ENCODE measurements around the gene OR10K2. TPM values are rescaled to one million over a fixed set of nuclear protein-coding genes. Genes with fewer than 3 reads are reported as not detected.

OR10K2 gene
- not detected for total RNA-seq
- not detected for polyA plus RNA-seq
- total RNA-seq = not detected

GRCh38 chr1:158426137-158426536, at the start of gene OR10K2:
Gene OR10K2 (minus strand): TSS chr1:158426237. CDS start chr1:158420866, 5,371 bp downstream.
- Mint-ChIP-seq H3K27ac (no peak within 1 kb of the TSS), H3K9me3 (peaks cover 0 to 30% (median 7%) of the 10 kb centered on the region in 11 donors), H3K4me3 (no peak within 1 kb of the TSS), H3K27me3 (peaks cover 3 to 43% (median 21%) of the 10 kb centered on the region in 5 donors), H3K36me3 (peaks cover 0 to 4% (median 0%) of the 10 kb centered on the region in 5 donors), H3K4me1 (no peaks in the 10 kb centered on the region)
- ATAC-seq (no peak), DNase-seq (no peak)
- intact Hi-C loops (cut with micrococcal nuclease) = no loop called here
- Histone ChIP-seq H3K27ac (ENCODE audit: low read depth, low read length) (no peak within 1 kb of the TSS), H3K9me3 (ENCODE audit: control insufficient read depth in 2 of 3, low read length in 3 of 3) (no peaks in the 10 kb centered on the region), H3K4me1 (ENCODE audit: control insufficient read depth in 2 of 2, insufficient read depth in 2 of 2, low read length in 2 of 2) (no peaks in the 10 kb centered on the region), H3K4me3 (ENCODE audit: low read length) (no peak within 1 kb of the TSS), H3K27me3 (ENCODE audit: control insufficient read depth in 2 of 2, insufficient read depth in 2 of 2, low read length in 2 of 2) (peaks cover 0 to 3% of the 10 kb centered on the region in 2 donors), H3K36me3 (ENCODE audit: control insufficient read depth in 2 of 3, insufficient read depth in 3 of 3, low read length in 3 of 3) (no peaks in the 10 kb centered on the region)
- POLR2A ChIA-PET = no interaction called here
- CTCF ChIA-PET = no interaction called here

- no peaks in the 10 kb centered on the region for H3K27me3 ChIP-seq (ENCODE audit: control insufficient read depth in 2 of 2, insufficient read depth in 2 of 2, low read length in 2 of 2)
- H3K27me3 Mint-ChIP-seq = peaks cover 6 to 16% (median 15%) of the 10 kb centered on the region in 5 donors
- H3K27ac ChIP-seq (ENCODE audit: low read depth, low read length) = no peak within 1 kb of the TSS
- H3K36me3 ChIP-seq (ENCODE audit: control insufficient read depth in 2 of 3, insufficient read depth in 3 of 3, low read length in 3 of 3) = no peaks in the 10 kb centered on the region
- H3K9me3 Mint-ChIP-seq = peaks cover 0 to 2% (median 0%) of the 10 kb centered on the region in 11 donors
- no peaks in the 10 kb centered on the region for H3K4me1 ChIP-seq (ENCODE audit: control insufficient read depth in 2 of 2, insufficient read depth in 2 of 2, low read length in 2 of 2)
- no peak within 1 kb of the TSS for H3K27ac Mint-ChIP-seq
- no peaks in the 10 kb centered on the region for H3K9me3 ChIP-seq (ENCODE audit: control insufficient read depth in 2 of 3, low read length in 3 of 3)
- intact Hi-C loops (cut with micrococcal nuclease) = no loop called here
- CTCF ChIA-PET = no interaction called here
- H3K4me3 ChIP-seq (ENCODE audit: low read length) = no peak within 1 kb of the TSS
- H3K36me3 Mint-ChIP-seq = no peaks in the 10 kb centered on the region
- POLR2A ChIA-PET = no interaction called here
- DNase-seq = no peak
- H3K4me3 Mint-ChIP-seq = no peak within 1 kb of the TSS
- no peak for ATAC-seq
- peaks cover 0 to 1% (median 0%) of the 10 kb centered on the region in 7 donors for H3K4me1 Mint-ChIP-seq
These were observed 45.9 kb upstream of the OR10K2 start, which contains the start of gene OR10R2 for GRCh38 chr1:158471920-158472319. Gene OR10R2 (plus strand): TSS chr1:158472220. CDS start chr1:158472326, 106 bp downstream.

GRCh38 chr1:158461534-158461933, 35.5 kb upstream of the OR10K2 start, which contains the start of gene OR10K1:
Gene OR10K1 (plus strand): TSS chr1:158461834. CDS start chr1:158465562, 3,728 bp downstream.
- peaks cover 0 to 5% (median 0%) of the 10 kb centered on the region in 7 donors for H3K4me1 Mint-ChIP-seq
- CTCF ChIA-PET = no interaction called here
- POLR2A ChIA-PET = no interaction called here
- H3K27me3 Mint-ChIP-seq = peaks cover 5 to 16% (median 14%) of the 10 kb centered on the region in 5 donors
- H3K36me3 Mint-ChIP-seq = no peaks in the 10 kb centered on the region
- H3K9me3 Mint-ChIP-seq = peaks cover 0 to 3% (median 0%) of the 10 kb centered on the region in 11 donors
- Histone ChIP-seq H3K27me3 (ENCODE audit: control insufficient read depth in 2 of 2, insufficient read depth in 2 of 2, low read length in 2 of 2) (no peaks in the 10 kb centered on the region), H3K36me3 (ENCODE audit: control insufficient read depth in 2 of 3, insufficient read depth in 3 of 3, low read length in 3 of 3) (no peaks in the 10 kb centered on the region), H3K9me3 (ENCODE audit: control insufficient read depth in 2 of 3, low read length in 3 of 3) (no peaks in the 10 kb centered on the region), H3K4me1 (ENCODE audit: control insufficient read depth in 2 of 2, insufficient read depth in 2 of 2, low read length in 2 of 2) (no peaks in the 10 kb centered on the region), H3K27ac (ENCODE audit: low read depth, low read length) (no peak within 1 kb of the TSS), H3K4me3 (ENCODE audit: low read length) (no peak within 1 kb of the TSS)
- no peak within 1 kb of the TSS for H3K27ac Mint-ChIP-seq
- intact Hi-C loops (cut with micrococcal nuclease) = no loop called here
- no peak within 1 kb of the TSS for H3K4me3 Mint-ChIP-seq
- ATAC-seq (no peak), DNase-seq (no peak)

GRCh38 chr1:158458263-158458662, 32.2 kb upstream of the OR10K2 start:
- ATAC-seq (no peak), DNase-seq (no peak)
- no peak overlapping the region for H3K27ac Mint-ChIP-seq
- no peaks in the 10 kb centered on the region for H3K4me1 Mint-ChIP-seq
- peaks cover 0 to 5% (median 0%) of the 10 kb centered on the region in 11 donors for H3K9me3 Mint-ChIP-seq
- ChIA-PET CTCF (no interaction called here), POLR2A (no interaction called here)
- H3K36me3 Mint-ChIP-seq = no peaks in the 10 kb centered on the region
- no peak overlapping the region for H3K4me3 ChIP-seq (ENCODE audit: low read length)
- H3K9me3 ChIP-seq (ENCODE audit: control insufficient read depth in 2 of 3, low read length in 3 of 3) = no peaks in the 10 kb centered on the region
- no peaks in the 10 kb centered on the region for H3K4me1 ChIP-seq (ENCODE audit: control insufficient read depth in 2 of 2, insufficient read depth in 2 of 2, low read length in 2 of 2)
- H3K27me3 ChIP-seq (ENCODE audit: control insufficient read depth in 2 of 2, insufficient read depth in 2 of 2, low read length in 2 of 2) = no peaks in the 10 kb centered on the region
- peaks cover 5 to 28% (median 27%) of the 10 kb centered on the region in 5 donors for H3K27me3 Mint-ChIP-seq
- no peak overlapping the region for H3K4me3 Mint-ChIP-seq
- intact Hi-C loops (cut with micrococcal nuclease) = no loop called here
- H3K36me3 ChIP-seq (ENCODE audit: control insufficient read depth in 2 of 3, insufficient read depth in 3 of 3, low read length in 3 of 3) = no peaks in the 10 kb centered on the region
- no peak overlapping the region for H3K27ac ChIP-seq (ENCODE audit: low read depth, low read length)

GRCh38 chr1:158457246-158457645, 31.2 kb upstream of the OR10K2 start:
- intact Hi-C loops (cut with micrococcal nuclease) = no loop called here
- Mint-ChIP-seq H3K36me3 (no peaks in the 10 kb centered on the region), H3K27me3 (peaks cover 5 to 34% (median 25%) of the 10 kb centered on the region in 5 donors), H3K27ac (no peak overlapping the region), H3K4me3 (no peak overlapping the region), H3K9me3 (peaks cover 0 to 11% (median 0%) of the 10 kb centered on the region in 11 donors), H3K4me1 (no peaks in the 10 kb centered on the region)
- DNase-seq (no peak), ATAC-seq (no peak)
- H3K27ac ChIP-seq (ENCODE audit: low read depth, low read length) = no peak overlapping the region
- H3K9me3 ChIP-seq (ENCODE audit: control insufficient read depth in 2 of 3, low read length in 3 of 3) = no peaks in the 10 kb centered on the region
- ChIA-PET POLR2A (no interaction called here), CTCF (no interaction called here)
- no peaks in the 10 kb centered on the region for H3K36me3 ChIP-seq (ENCODE audit: control insufficient read depth in 2 of 3, insufficient read depth in 3 of 3, low read length in 3 of 3)
- H3K27me3 ChIP-seq (ENCODE audit: control insufficient read depth in 2 of 2, insufficient read depth in 2 of 2, low read length in 2 of 2) = no peaks in the 10 kb centered on the region
- no peak overlapping the region for H3K4me3 ChIP-seq (ENCODE audit: low read length)
- no peaks in the 10 kb centered on the region for H3K4me1 ChIP-seq (ENCODE audit: control insufficient read depth in 2 of 2, insufficient read depth in 2 of 2, low read length in 2 of 2)

GRCh38 chr1:158454537-158454936, 28.5 kb upstream of the OR10K2 start:
- Mint-ChIP-seq H3K36me3 (no peaks in the 10 kb centered on the region), H3K9me3 (peaks cover 0 to 27% (median 7%) of the 10 kb centered on the region in 11 donors), H3K27me3 (peaks cover 5 to 44% (median 27%) of the 10 kb centered on the region in 5 donors), H3K27ac (no peak overlapping the region), H3K4me1 (no peaks in the 10 kb centered on the region), H3K4me3 (no peak overlapping the region)
- CTCF ChIA-PET = no interaction called here
- intact Hi-C loops (cut with micrococcal nuclease) = loop anchor here in 1 of 2 donors (5.0 kb wide), 1 partner anchor 1203 kb away; no protein-coding TSS in a partner anchor
- Histone ChIP-seq H3K36me3 (ENCODE audit: control insufficient read depth in 2 of 3, insufficient read depth in 3 of 3, low read length in 3 of 3) (no peaks in the 10 kb centered on the region), H3K4me1 (ENCODE audit: control insufficient read depth in 2 of 2, insufficient read depth in 2 of 2, low read length in 2 of 2) (no peaks in the 10 kb centered on the region), H3K27ac (ENCODE audit: low read depth, low read length) (no peak overlapping the region), H3K4me3 (ENCODE audit: low read length) (no peak overlapping the region), H3K9me3 (ENCODE audit: control insufficient read depth in 2 of 3, low read length in 3 of 3) (no peaks in the 10 kb centered on the region), H3K27me3 (ENCODE audit: control insufficient read depth in 2 of 2, insufficient read depth in 2 of 2, low read length in 2 of 2) (no peaks in the 10 kb centered on the region)
- no peak for DNase-seq
- ATAC-seq = no peak
- POLR2A ChIA-PET = no interaction called here

GRCh38 chr1:158445376-158445775, 19.3 kb upstream of the OR10K2 start:
- Mint-ChIP-seq H3K27me3 (peaks cover 0 to 40% (median 24%) of the 10 kb centered on the region in 5 donors), H3K36me3 (no peaks in the 10 kb centered on the region), H3K4me3 (no peak overlapping the region), H3K9me3 (peaks cover 0 to 4% (median 0%) of the 10 kb centered on the region in 11 donors), H3K27ac (no peak overlapping the region), H3K4me1 (no peaks in the 10 kb centered on the region)
- no peak overlapping the region for H3K4me3 ChIP-seq (ENCODE audit: low read length)
- no peaks in the 10 kb centered on the region for H3K27me3 ChIP-seq (ENCODE audit: control insufficient read depth in 2 of 2, insufficient read depth in 2 of 2, low read length in 2 of 2)
- no peaks in the 10 kb centered on the region for H3K9me3 ChIP-seq (ENCODE audit: control insufficient read depth in 2 of 3, low read length in 3 of 3)
- intact Hi-C loops (cut with micrococcal nuclease) = no loop called here
- ATAC-seq (no peak), DNase-seq (no peak)
- no peak overlapping the region for H3K27ac ChIP-seq (ENCODE audit: low read depth, low read length)
- no peaks in the 10 kb centered on the region for H3K36me3 ChIP-seq (ENCODE audit: control insufficient read depth in 2 of 3, insufficient read depth in 3 of 3, low read length in 3 of 3)
- no peaks in the 10 kb centered on the region for H3K4me1 ChIP-seq (ENCODE audit: control insufficient read depth in 2 of 2, insufficient read depth in 2 of 2, low read length in 2 of 2)
- ChIA-PET POLR2A (no interaction called here), CTCF (no interaction called here)

All from naive thymus-derived CD4-positive, alpha-beta T cell (primary cell).